ENCODE results near the gene HOXC10.

The HOXC10 gene

GRCh38 chr12:54006559-54007220 lies 21.7 kb downstream of the HOXC10 start:
- no peaks in the 10 kb centered on the region for H3K9me3 ChIP-seq (ENCODE audit: control insufficient read depth, insufficient read depth, low read length)
- no peaks in the 10 kb centered on the region for H3K36me3 ChIP-seq (ENCODE audit: control insufficient read depth, insufficient read depth, low read length)
- no peak overlapping the region for H3K9ac ChIP-seq (ENCODE audit: low read depth, low read length)
- peak overlapping the region; percentile 32 for H3K4me3 ChIP-seq (ENCODE audit: low read depth, low read length)
- H3K4me1 ChIP-seq (ENCODE audit: control insufficient read depth, insufficient read depth, low read length), result no peaks in the 10 kb centered on the region
- peaks cover 95% of the 10 kb centered on the region for H3K27me3 ChIP-seq (ENCODE audit: control insufficient read depth, insufficient read depth, low read length)

- Histone ChIP-seq H3K9ac (ENCODE audit: low read depth, low read length) (no peak overlapping the region), H3K4me3 (ENCODE audit: low read depth, low read length) (peak overlapping the region; percentile 32), H3K27me3 (ENCODE audit: control insufficient read depth, insufficient read depth, low read length) (peaks cover 95% of the 10 kb centered on the region), H3K4me1 (ENCODE audit: control insufficient read depth, insufficient read depth, low read length) (no peaks in the 10 kb centered on the region), H3K9me3 (ENCODE audit: control insufficient read depth, insufficient read depth, low read length) (no peaks in the 10 kb centered on the region), H3K36me3 (ENCODE audit: control insufficient read depth, insufficient read depth, low read length) (no peaks in the 10 kb centered on the region)
Measured at GRCh38 chr12:54007538-54008259, 22.8 kb downstream of the HOXC10 start.

GRCh38 chr12:54008260-54008552 lies 23.3 kb downstream of the HOXC10 start:
- Histone ChIP-seq H3K36me3 (ENCODE audit: control insufficient read depth, insufficient read depth, low read length) (no peaks in the 10 kb centered on the region), H3K4me1 (ENCODE audit: control insufficient read depth, insufficient read depth, low read length) (no peaks in the 10 kb centered on the region), H3K27me3 (ENCODE audit: control insufficient read depth, insufficient read depth, low read length) (peaks cover 95% of the 10 kb centered on the region), H3K9me3 (ENCODE audit: control insufficient read depth, insufficient read depth, low read length) (no peaks in the 10 kb centered on the region), H3K9ac (ENCODE audit: low read depth, low read length) (no peak overlapping the region), H3K4me3 (ENCODE audit: low read depth, low read length) (no peak overlapping the region)

- H3K9me3 ChIP-seq (ENCODE audit: control insufficient read depth, insufficient read depth, low read length), result no peaks in the 10 kb centered on the region
- H3K9ac ChIP-seq (ENCODE audit: low read depth, low read length), result no peak overlapping the region
- H3K4me3 ChIP-seq (ENCODE audit: low read depth, low read length), result peak overlapping the region; percentile 32
- no peaks in the 10 kb centered on the region for H3K4me1 ChIP-seq (ENCODE audit: control insufficient read depth, insufficient read depth, low read length)
- H3K36me3 ChIP-seq (ENCODE audit: control insufficient read depth, insufficient read depth, low read length), result no peaks in the 10 kb centered on the region
- H3K27me3 ChIP-seq (ENCODE audit: control insufficient read depth, insufficient read depth, low read length), result peaks cover 95% of the 10 kb centered on the region
Measured at GRCh38 chr12:54009171-54010052, 24.5 kb downstream of the HOXC10 start.

- Histone ChIP-seq H3K9ac (ENCODE audit: low read depth, low read length) (no peak overlapping the region), H3K9me3 (ENCODE audit: control insufficient read depth, insufficient read depth, low read length) (no peaks in the 10 kb centered on the region), H3K4me3 (ENCODE audit: low read depth, low read length) (no peak overlapping the region), H3K4me1 (ENCODE audit: control insufficient read depth, insufficient read depth, low read length) (no peaks in the 10 kb centered on the region), H3K27me3 (ENCODE audit: control insufficient read depth, insufficient read depth, low read length) (peaks cover 95% of the 10 kb centered on the region), H3K36me3 (ENCODE audit: control insufficient read depth, insufficient read depth, low read length) (no peaks in the 10 kb centered on the region)
Measured at GRCh38 chr12:54010053-54010971, 25.4 kb downstream of the HOXC10 start.

GRCh38 chr12:54010972-54011664 lies 26.2 kb downstream of the HOXC10 start:
- no peaks in the 10 kb centered on the region for H3K4me1 ChIP-seq (ENCODE audit: control insufficient read depth, insufficient read depth, low read length)
- no peaks in the 10 kb centered on the region for H3K9me3 ChIP-seq (ENCODE audit: control insufficient read depth, insufficient read depth, low read length)
- H3K9ac ChIP-seq (ENCODE audit: low read depth, low read length), result no peak overlapping the region
- H3K36me3 ChIP-seq (ENCODE audit: control insufficient read depth, insufficient read depth, low read length), result no peaks in the 10 kb centered on the region
- H3K4me3 ChIP-seq (ENCODE audit: low read depth, low read length), result no peak overlapping the region
- peaks cover 95% of the 10 kb centered on the region for H3K27me3 ChIP-seq (ENCODE audit: control insufficient read depth, insufficient read depth, low read length)

GRCh38 chr12:54011665-54012532 lies 27.0 kb downstream of the HOXC10 start:
- no peaks in the 10 kb centered on the region for H3K9me3 ChIP-seq (ENCODE audit: control insufficient read depth, insufficient read depth, low read length)
- H3K4me3 ChIP-seq (ENCODE audit: low read depth, low read length), result no peak overlapping the region
- H3K9ac ChIP-seq (ENCODE audit: low read depth, low read length), result no peak overlapping the region
- H3K4me1 ChIP-seq (ENCODE audit: control insufficient read depth, insufficient read depth, low read length), result no peaks in the 10 kb centered on the region
- no peaks in the 10 kb centered on the region for H3K36me3 ChIP-seq (ENCODE audit: control insufficient read depth, insufficient read depth, low read length)
- H3K27me3 ChIP-seq (ENCODE audit: control insufficient read depth, insufficient read depth, low read length), result peaks cover 95% of the 10 kb centered on the region

GRCh38 chr12:54012631-54013409 lies 27.9 kb downstream of the HOXC10 start:
- Histone ChIP-seq H3K9me3 (ENCODE audit: control insufficient read depth, insufficient read depth, low read length) (no peaks in the 10 kb centered on the region), H3K27me3 (ENCODE audit: control insufficient read depth, insufficient read depth, low read length) (peaks cover 94% of the 10 kb centered on the region), H3K4me3 (ENCODE audit: low read depth, low read length) (no peak overlapping the region)

GRCh38 chr12:54014377-54015017 lies 29.6 kb downstream of the HOXC10 start:
- H3K9ac ChIP-seq (ENCODE audit: low read depth, low read length), result no peak overlapping the region
- peaks cover 96% of the 10 kb centered on the region for H3K27me3 ChIP-seq (ENCODE audit: control insufficient read depth, insufficient read depth, low read length)
- H3K36me3 ChIP-seq (ENCODE audit: control insufficient read depth, insufficient read depth, low read length), result no peaks in the 10 kb centered on the region
- H3K9me3 ChIP-seq (ENCODE audit: control insufficient read depth, insufficient read depth, low read length), result no peaks in the 10 kb centered on the region
- H3K4me3 ChIP-seq (ENCODE audit: low read depth, low read length), result peak overlapping the region; percentile 26
- H3K4me1 ChIP-seq (ENCODE audit: control insufficient read depth, insufficient read depth, low read length), result no peaks in the 10 kb centered on the region

More at GRCh38 chr12:54012631-54013409, 27.9 kb downstream of the HOXC10 start:
- H3K9ac ChIP-seq (ENCODE audit: low read depth, low read length), result no peak overlapping the region
- H3K36me3 ChIP-seq (ENCODE audit: control insufficient read depth, insufficient read depth, low read length), result no peaks in the 10 kb centered on the region
- H3K4me1 ChIP-seq (ENCODE audit: control insufficient read depth, insufficient read depth, low read length), result no peaks in the 10 kb centered on the region

Data from iPS-15b (cell line).